Uterus (tissue), 2 donors: ENCODE data around the gene DEFB131B.

Experiments
- CTCF ChIP-seq, 4 experiments: fragments of 200-600 bp in 2 of 4; fragments of 450-650 bp in 2 of 4; sonication (generic) in 2 of 4; IDR thresholded peaks; one replicate each; pipeline ENCODE4 v1.5.1; 2016 to 2019; ENCODE audit warnings: antibody characterized with exemption in 4 of 4, mild to moderate bottlenecking in 2 of 4, moderate library complexity in 1 of 4
- POLR2A ChIP-seq, 2 donors: fragments of 450-650 bp; IDR thresholded peaks; one replicate each; pipeline ENCODE4 v1.6.1; 2016; ENCODE audit warnings: antibody characterized with exemption in 2 of 2, mild to moderate bottlenecking in 1 of 2, moderate library complexity in 1 of 2

- TF ChIP-seq CTCF (IDR thresholded peaks at IDR 0.05), result no peak
- TF ChIP-seq POLR2A (IDR thresholded peaks at IDR 0.05), result no peak
Measured at GRCh38 chr11:71895961-71896360, 17.7 kb downstream of the DEFB131B start.
